PC-9 (cell line): Measurements from ENCODE around the gene HOXA9.

ENCODE experiments used
- EZH2 ChIP-seq: fragments of 200-600 bp; sonication (generic); IDR thresholded peaks from 2 replicates; pipeline ENCODE4 v1.8.0; 2017; ENCODE audit warnings: antibody characterized with exemption, low read depth
- TF ChIP-seq, protein P1 (sequence below): fragments of 200-600 bp; sonication (generic); conservative IDR thresholded peaks from 2 replicates; pipeline ENCODE4 v1.6.1; 2017; ENCODE audit warnings: mixed run types, antibody characterized with exemption, mild to moderate bottlenecking, moderate library complexity

DNA sequence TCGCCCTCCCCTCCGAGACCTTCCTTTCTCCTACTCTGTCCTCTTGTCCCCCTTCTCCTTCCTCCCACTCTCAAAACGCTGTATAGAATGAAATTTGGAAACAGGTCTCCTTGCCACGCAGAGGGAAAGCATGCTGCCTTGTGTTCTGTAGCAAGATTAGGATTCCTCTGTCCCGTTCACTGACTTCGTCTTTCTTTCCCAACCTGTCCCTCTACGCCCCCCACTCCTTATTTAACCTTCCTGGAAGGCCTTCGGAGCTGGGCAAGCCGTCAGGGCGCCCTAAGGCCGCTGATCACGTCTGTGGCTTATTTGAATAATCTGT, 1.3 kb downstream of the HOXA9 start:
- TF ChIP-seq, protein P1, sequence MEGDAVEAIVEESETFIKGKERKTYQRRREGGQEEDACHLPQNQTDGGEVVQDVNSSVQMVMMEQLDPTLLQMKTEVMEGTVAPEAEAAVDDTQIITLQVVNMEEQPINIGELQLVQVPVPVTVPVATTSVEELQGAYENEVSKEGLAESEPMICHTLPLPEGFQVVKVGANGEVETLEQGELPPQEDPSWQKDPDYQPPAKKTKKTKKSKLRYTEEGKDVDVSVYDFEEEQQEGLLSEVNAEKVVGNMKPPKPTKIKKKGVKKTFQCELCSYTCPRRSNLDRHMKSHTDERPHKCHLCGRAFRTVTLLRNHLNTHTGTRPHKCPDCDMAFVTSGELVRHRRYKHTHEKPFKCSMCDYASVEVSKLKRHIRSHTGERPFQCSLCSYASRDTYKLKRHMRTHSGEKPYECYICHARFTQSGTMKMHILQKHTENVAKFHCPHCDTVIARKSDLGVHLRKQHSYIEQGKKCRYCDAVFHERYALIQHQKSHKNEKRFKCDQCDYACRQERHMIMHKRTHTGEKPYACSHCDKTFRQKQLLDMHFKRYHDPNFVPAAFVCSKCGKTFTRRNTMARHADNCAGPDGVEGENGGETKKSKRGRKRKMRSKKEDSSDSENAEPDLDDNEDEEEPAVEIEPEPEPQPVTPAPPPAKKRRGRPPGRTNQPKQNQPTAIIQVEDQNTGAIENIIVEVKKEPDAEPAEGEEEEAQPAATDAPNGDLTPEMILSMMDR, result no peak
- TF ChIP-seq EZH2, result no peak
